ENCODE data around the gene MVK.

The MVK gene

GRCh38 chr12:109632342-109632741 is 58.7 kb downstream of the MVK start:
- no peak for TF ChIP-seq CTCF (conservative IDR thresholded peaks at IDR 0.05; ENCODE audit: control insufficient read depth, insufficient read depth, low read depth, low read length)
- no peak for DNase-seq (ENCODE audit: low read depth)
- H3K4me3 ChIP-seq (ENCODE audit: control insufficient read depth, low read depth, low read length), result no peak overlapping the region

GRCh38 chr12:109635717-109636116 is 62.1 kb downstream of the MVK start:
- TF ChIP-seq CTCF (conservative IDR thresholded peaks at IDR 0.05; ENCODE audit: control insufficient read depth, insufficient read depth, low read depth, low read length), result no peak
- no peak for DNase-seq (ENCODE audit: low read depth)
- H3K4me3 ChIP-seq (ENCODE audit: control insufficient read depth, low read depth, low read length), result no peak overlapping the region

GRCh38 chr12:109637348-109637747 is 63.8 kb downstream of the MVK start:
- no peak for DNase-seq (ENCODE audit: low read depth)
- no peak for TF ChIP-seq CTCF (conservative IDR thresholded peaks at IDR 0.05; ENCODE audit: control insufficient read depth, insufficient read depth, low read depth, low read length)
- H3K4me3 ChIP-seq (ENCODE audit: control insufficient read depth, low read depth, low read length), result no peak overlapping the region

- DNase-seq (ENCODE audit: low read depth), result no peak
- no peak for TF ChIP-seq CTCF (conservative IDR thresholded peaks at IDR 0.05; ENCODE audit: control insufficient read depth, insufficient read depth, low read depth, low read length)
- no peak overlapping the region for H3K4me3 ChIP-seq (ENCODE audit: control insufficient read depth, low read depth, low read length)
These were observed 64.4 kb downstream of the MVK start for GRCh38 chr12:109637996-109638395.

GRCh38 chr12:109638735-109639134 is 65.1 kb downstream of the MVK start:
- no peak for DNase-seq (ENCODE audit: low read depth)
- no peak for TF ChIP-seq CTCF (conservative IDR thresholded peaks at IDR 0.05; ENCODE audit: control insufficient read depth, insufficient read depth, low read depth, low read length)
- H3K4me3 ChIP-seq (ENCODE audit: control insufficient read depth, low read depth, low read length), result no peak overlapping the region

GRCh38 chr12:109639151-109639872 is 65.7 kb downstream of the MVK start:
- no peak for TF ChIP-seq CTCF (conservative IDR thresholded peaks at IDR 0.05; ENCODE audit: control insufficient read depth, insufficient read depth, low read depth, low read length)
- DNase-seq (ENCODE audit: low read depth), result no peak
- no peak overlapping the region for H3K4me3 ChIP-seq (ENCODE audit: control insufficient read depth, low read depth, low read length)

- no peak for DNase-seq (ENCODE audit: low read depth)
- no peak for TF ChIP-seq CTCF (conservative IDR thresholded peaks at IDR 0.05; ENCODE audit: control insufficient read depth, insufficient read depth, low read depth, low read length)
- no peak overlapping the region for H3K4me3 ChIP-seq (ENCODE audit: control insufficient read depth, low read depth, low read length)
These were observed 67.4 kb downstream of the MVK start for GRCh38 chr12:109640961-109641360.
